GM12865 (cell line): Measurements from ENCODE around the gene PPAT.

Experiments
- DNase-seq: peaks from one replicate; pipeline ENCODE4 v3.0.0; 2010; ENCODE audit warnings: low read depth
- H3K4me3 ChIP-seq: 2 replicates; pipeline ENCODE4 v1.5.1; 2011; ENCODE audit warnings: mild to moderate bottlenecking, low read depth, low read length, control low read depth
- CTCF ChIP-seq: IDR thresholded peaks from 2 replicates; pipeline ENCODE4 v1.5.1; 2011; ENCODE audit warnings: low read length, control low read depth, low read depth, inconsistent platforms; ENCODE audit not compliant: insufficient read depth; ENCODE audit errors: missing control alignments

Gene PPAT

GRCh38 chr4:56434599-56435139 is 746 bp downstream of the PPAT start:
- TF ChIP-seq CTCF = no peak
- peak; percentile 86 for DNase-seq
- peak overlapping the region; percentile 99 for H3K4me3 ChIP-seq

GRCh38 chr4:56433280-56433679 is 2.1 kb downstream of the PPAT start:
- DNase-seq = no peak
- H3K4me3 ChIP-seq = peak overlapping the region; percentile 99

GRCh38 chr4:56430203-56430602 is 5.2 kb downstream of the PPAT start:
- H3K4me3 ChIP-seq = no peak overlapping the region
- no peak for TF ChIP-seq CTCF

More at GRCh38 chr4:56433280-56433679, 2.1 kb downstream of the PPAT start:
- TF ChIP-seq CTCF = no peak

DNA sequence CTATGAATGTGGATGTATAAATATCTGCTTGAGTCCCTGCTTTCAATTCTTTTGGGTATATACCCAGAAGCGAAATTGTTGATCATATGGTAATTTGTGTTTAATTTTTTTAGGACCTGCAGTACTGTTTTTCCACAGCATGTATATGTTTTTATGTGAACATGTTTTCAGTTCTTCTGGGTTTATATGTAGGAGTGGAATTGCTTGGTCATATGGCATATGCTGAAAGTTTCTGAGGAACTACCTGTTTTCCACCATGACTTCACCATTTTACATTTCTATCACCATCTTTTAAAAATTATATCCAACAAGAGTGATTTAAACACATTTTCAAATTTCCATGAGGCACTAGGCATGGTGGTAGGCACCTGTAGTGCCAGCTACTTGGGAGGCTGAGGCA is 8.2 kb downstream of the PPAT start:
- no peak overlapping the region for H3K4me3 ChIP-seq
- no peak for DNase-seq
- TF ChIP-seq CTCF = no peak

More at GRCh38 chr4:56430203-56430602, 5.2 kb downstream of the PPAT start:
- DNase-seq = no peak

DNA sequence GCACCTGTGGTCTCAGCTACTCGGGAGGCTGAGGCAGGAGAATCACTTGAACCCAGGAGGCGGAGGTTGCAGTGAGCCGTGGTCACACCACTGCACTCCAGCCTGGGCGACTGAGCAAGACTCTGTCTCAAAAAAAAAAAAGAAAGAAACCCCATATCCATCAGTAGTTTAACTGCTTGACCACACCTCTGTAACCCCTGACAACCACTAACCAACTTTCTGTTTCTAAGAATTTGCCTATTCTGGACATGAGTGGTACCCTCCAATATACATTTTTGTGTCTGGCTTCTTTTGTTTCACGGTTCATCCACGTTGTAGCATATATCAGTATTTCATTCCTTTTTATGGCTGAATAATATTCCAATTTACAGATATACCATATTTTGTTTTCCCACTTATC is 9.1 kb downstream of the PPAT start:
- TF ChIP-seq CTCF = no peak
- H3K4me3 ChIP-seq = no peak overlapping the region
- peak; percentile 69 for DNase-seq

DNA sequence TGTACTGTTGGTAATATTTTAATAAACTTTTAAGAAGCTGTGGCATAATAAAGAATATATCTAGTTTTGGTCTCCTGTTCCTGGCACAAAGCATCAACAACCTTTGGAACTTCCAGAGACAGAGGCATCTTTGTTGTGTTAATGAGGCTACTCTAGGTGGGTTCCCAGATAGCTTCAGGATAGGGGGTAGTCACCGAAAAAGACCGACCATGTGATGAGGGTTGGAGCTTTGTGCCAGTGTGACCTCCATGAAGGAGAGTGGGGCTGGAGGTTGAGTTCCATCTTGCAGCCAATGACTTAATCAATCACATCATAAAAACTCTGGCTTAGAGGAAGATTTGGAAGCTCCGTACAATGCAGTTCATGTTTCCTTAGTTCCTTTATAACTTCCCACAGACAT is 9.9 kb downstream of the PPAT start:
- no peak for DNase-seq
- peak overlapping the region; percentile 6; the same call in 1 of the 2 replicates for H3K4me3 ChIP-seq
- no peak for TF ChIP-seq CTCF
